Measurements from ENCODE around the gene BIRC6. TPM values are rescaled to one million over a fixed set of nuclear protein-coding genes. Genes with fewer than 3 reads are reported as not detected.

BIRC6 gene
- total and polyA plus RNA-seq, 2 of the 4 experiments (the other 2 are of a cell fraction): 26.5 to 316 TPM

DNA sequence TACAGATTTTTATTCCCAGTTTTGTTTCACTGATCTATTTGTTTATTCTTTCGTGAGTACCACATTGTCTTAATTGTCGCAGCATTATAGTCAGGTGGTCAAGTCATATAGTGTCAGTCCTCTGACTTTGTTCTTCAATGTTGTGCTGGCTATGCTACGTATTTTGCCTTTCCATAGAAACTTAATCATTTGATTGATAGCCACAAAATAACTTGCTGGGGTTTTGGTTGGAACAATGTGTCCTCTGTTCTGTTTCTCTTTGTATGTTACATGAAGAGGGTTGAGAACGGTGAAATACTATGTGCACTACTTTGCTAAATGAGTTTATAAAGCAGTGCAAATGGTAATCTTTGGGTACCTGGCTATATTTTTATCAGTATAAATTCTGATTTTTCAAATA, 206.1 kb downstream of the BIRC6 start:
- Histone ChIP-seq H3K27me3 (ENCODE audit: control insufficient read depth, insufficient read depth, low read length) (no peaks in the 10 kb centered on the region), H3K14ac (replicated peaks; ENCODE audit: low read depth, low read length) (no peak overlapping the region), H3K56ac (ENCODE audit: extremely low read depth, insufficient read depth, low read length) (no peak overlapping the region), H3K18ac (ENCODE audit: low read depth, low read length) (no peak overlapping the region), H3K36me3 (ENCODE audit: control insufficient read depth, insufficient read depth, low read length) (peaks cover 12% of the 10 kb centered on the region), H3K4ac (ENCODE audit: low read depth, low read length) (no peak overlapping the region), H4K5ac (ENCODE audit: low read depth, low read length) (no peak overlapping the region), H2AK9ac (replicated peaks; ENCODE audit: low read depth, low read length, poor library complexity) (no peak overlapping the region), H3K4me3 (ENCODE audit: insufficient read depth, low read depth, low read length) (no peak overlapping the region), H3K23ac (ENCODE audit: low read depth, low read length) (no peak overlapping the region), H2BK120ac (ENCODE audit: low read depth, low read length) (no peak overlapping the region), H3K9me3 (ENCODE audit: control insufficient read depth, insufficient read depth, low read length) (peaks cover 3% of the 10 kb centered on the region), H3K9me1 (ENCODE audit: insufficient read depth, low read length) (peaks cover 4% of the 10 kb centered on the region; the same call in 1 of the 2 replicates), H4K20me1 (ENCODE audit: insufficient read depth, low read length) (no peaks in the 10 kb centered on the region), H2AK5ac (ENCODE audit: low read depth, low read length) (no peak overlapping the region), H3K4me2 (ENCODE audit: low read depth, low read length) (no peak overlapping the region), H2BK20ac (ENCODE audit: low read depth, low read length) (no peak overlapping the region), H2BK5ac (ENCODE audit: low read depth, low read length, poor library complexity, severe bottlenecking) (no peak overlapping the region), H3K9ac (ENCODE audit: low read depth, low read length) (no peak overlapping the region), H4K8ac (ENCODE audit: low read depth in 2 of 2, low read length in 2 of 2) (no peak overlapping the region), H2AFZ (replicated peaks; ENCODE audit: low read length, poor library complexity) (no peak overlapping the region), H3K27ac (ENCODE audit: insufficient read depth, low read length) (no peak overlapping the region), H2BK15ac (ENCODE audit: low read depth, low read length) (no peak overlapping the region), H4K91ac (ENCODE audit: insufficient read depth, low read depth, low read length) (no peak overlapping the region), H3K79me1 (ENCODE audit: low read depth in 1 of 2, low read length in 2 of 2) (peaks cover 0 to 16% of the 10 kb centered on the region in 2 experiments; a peak in 2 of 4 replicates), H3K4me1 (ENCODE audit: control insufficient read depth, insufficient read depth, low read length) (no peaks in the 10 kb centered on the region)
- in situ Hi-C loops (cut with MboI; ENCODE audit: low sequenced_read_pairs) (no loop called here), intact Hi-C loops (cut with micrococcal nuclease) (no loop called here), dilution Hi-C loops (cut with HindIII; ENCODE audit: low sequenced_read_pairs, unreplicated experiment) (no loop called here)
- POLR2A ChIA-PET (ENCODE audit: unreplicated experiment): no interaction called here
- no CpG with 5 or more reads among the region's 4 CpGs for WGBS, 2 experiments (ENCODE audit: extremely low coverage in 2 of 2, insufficient read length in 1 of 2)
- no peak for TF ChIP-seq BHLHE40 (IDR thresholded peaks at IDR 0.05; ENCODE audit: low read depth, low read length)
- TF ChIP-seq POLR2A (IDR thresholded peaks at IDR 0.05; ENCODE audit: low read depth, low read length): no peak
- no peak for TF ChIP-seq RCOR1 (IDR thresholded peaks at IDR 0.05; ENCODE audit: insufficient replicate concordance, low read length)
- TF ChIP-seq MAZ (IDR thresholded peaks at IDR 0.05; ENCODE audit: borderline replicate concordance, low read depth, low read length): no peak
- TF ChIP-seq NFE2L2 (IDR thresholded peaks at IDR 0.05; ENCODE audit: low read depth, low read length): no peak
- no peak for TF ChIP-seq CEBPB (IDR thresholded peaks at IDR 0.05; ENCODE audit: low read depth, low read length)
- no peak for TF ChIP-seq RAD21 (IDR thresholded peaks at IDR 0.05; ENCODE audit: low read length)
- no peak for TF ChIP-seq SMC3 (IDR thresholded peaks at IDR 0.05; ENCODE audit: low read depth, low read length)
- TF ChIP-seq ELK1 (IDR thresholded peaks at IDR 0.05; ENCODE audit: borderline replicate concordance, low read depth, low read length): no peak
- TF ChIP-seq FOS (IDR thresholded peaks at IDR 0.05; ENCODE audit: low read depth, low read length): no peak
- TF ChIP-seq CTCF (conservative IDR thresholded peaks at IDR 0.05; ENCODE audit: low read depth, low read length): no peak
- TF ChIP-seq RFX5 (IDR thresholded peaks at IDR 0.05; ENCODE audit: low read depth, low read length): no peak
- no peak for TF ChIP-seq CHD1 (IDR thresholded peaks at IDR 0.05; ENCODE audit: low read depth, low read length)
- TF ChIP-seq MXI1 (IDR thresholded peaks at IDR 0.05; ENCODE audit: borderline replicate concordance, low read depth, low read length): no peak
- no peak for DNase-seq
- no TSS peak for BruUV-seq (replicated peaks)
- CTCF ChIA-PET: no interaction called here
- no peak for ATAC-seq (ENCODE audit: low read depth)
